MCF 10A (cell line): Measurements from ENCODE around the gene PTPRU. TPM values are rescaled to one million over a fixed set of nuclear protein-coding genes. Genes with fewer than 3 reads are reported as not detected.

Source experiments
- BruUV-seq: library from RNA; stranded (reverse); fragments of 400-500 nt; replicated peaks from 2 replicates; lab custom pipeline; 2021; lab: Mats Ljungman, UMichigan
- CTCF ChIA-PET: fragments of 300-600 bp; sonication (Branson Sonifier 250); formaldehyde crosslinking; extraction: SDS; loops from one replicate; lab custom pipeline; 2021; ENCODE audit warnings: antibody characterized with exemption, inconsistent platforms; lab: Yijun Ruan, JAX
- POLR2A ChIA-PET: fragments of 300-600, 350-650 bp; sonication (Branson Sonifier 250); formaldehyde crosslinking; extraction: SDS; loops from one replicate; lab custom pipeline; 2020; ENCODE audit warnings: antibody characterized with exemption, inconsistent platforms; lab: Yijun Ruan, JAX
- DNase-seq: peaks from one replicate; pipeline ENCODE4 v3.0.0-alpha.2; 2018; ENCODE audit not compliant: unreplicated experiment
- H3K27ac Mint-ChIP-seq: one replicate; pipeline ENCODE4 v1.8.0; 2022; ENCODE audit warnings: mild to moderate bottlenecking, low read depth, mixed read lengths; ENCODE audit not compliant: unreplicated experiment
- H3K27me3 Mint-ChIP-seq: one replicate; pipeline ENCODE4 v1.8.0; 2022; ENCODE audit warnings: mixed read lengths; ENCODE audit not compliant: insufficient read depth, unreplicated experiment
- H3K36me3 Mint-ChIP-seq: one replicate; pipeline ENCODE4 v1.8.0; 2022; ENCODE audit warnings: mild to moderate bottlenecking, moderate library complexity, mixed read lengths; ENCODE audit not compliant: insufficient read depth, unreplicated experiment
- H3K4me1 Mint-ChIP-seq: one replicate; pipeline ENCODE4 v1.8.0; 2022; ENCODE audit warnings: mixed read lengths; ENCODE audit not compliant: insufficient read depth, unreplicated experiment
- H3K4me3 Mint-ChIP-seq: one replicate; pipeline ENCODE4 v1.8.0; 2022; ENCODE audit warnings: mild to moderate bottlenecking, moderate library complexity, mixed read lengths; ENCODE audit not compliant: unreplicated experiment
- H3K9me3 Mint-ChIP-seq: one replicate; pipeline ENCODE4 v1.8.0; 2022; ENCODE audit warnings: mixed read lengths; ENCODE audit not compliant: unreplicated experiment
- CTCF ChIP-seq: fragments of 200-600 bp; IDR thresholded peaks from one replicate; pipeline ENCODE4 v1.8.0; 2022; ENCODE audit warnings: antibody characterized with exemption, mild to moderate bottlenecking; ENCODE audit not compliant: unreplicated experiment
- intact Hi-C: fragments of 100-400 bp; cut with micrococcal nuclease; formaldehyde crosslinking; loops from 2 replicates; pipeline ENCODE4 v1.14.1; 2022
- total RNA-seq: library from RNA; stranded (reverse); gene quantifications from 2 replicates; pipeline ENCODE4 v1.2.3, GENCODE V29; 2022

PTPRU gene
- total RNA-seq, 1 experiment from 2014 or later: 24.1 TPM

DNA sequence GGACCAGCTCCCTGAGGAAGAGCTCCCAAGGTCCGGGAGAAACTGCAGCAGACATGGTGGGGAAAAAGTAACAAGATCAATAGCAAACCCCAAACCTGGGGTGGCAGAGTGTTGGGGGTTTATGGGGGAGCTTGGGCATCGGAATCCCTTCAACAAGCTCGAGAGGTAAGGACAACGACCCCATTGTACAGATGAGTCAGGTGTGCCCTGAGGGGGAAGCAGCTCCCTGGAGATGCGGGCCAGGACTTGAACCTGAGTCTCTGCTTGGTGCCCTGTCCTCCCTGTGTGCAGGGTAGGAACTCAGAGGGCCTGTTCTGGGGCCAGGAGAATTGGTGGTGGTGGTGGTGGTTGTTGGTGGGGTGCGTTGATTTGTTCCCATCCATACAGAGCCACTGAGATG is 125.4 kb downstream of the PTPRU start:
- ChIA-PET CTCF (interaction anchor here (1.3 kb wide), 1 partner anchor 21 kb away, joined by 4 read pairs; no protein-coding TSS in a partner anchor), POLR2A (no interaction called here)
- intact Hi-C loops: no loop called here
- no peak overlapping the region for H3K27ac Mint-ChIP-seq
- peaks cover 11% of the 10 kb centered on the region for H3K36me3 Mint-ChIP-seq
- no peaks in the 10 kb centered on the region for H3K9me3 Mint-ChIP-seq
- no peak for DNase-seq
- H3K4me1 Mint-ChIP-seq: no peaks in the 10 kb centered on the region
- no peak for TF ChIP-seq CTCF
- no TSS peak for BruUV-seq
- H3K4me3 Mint-ChIP-seq: no peak overlapping the region
- H3K27me3 Mint-ChIP-seq: peaks cover 31% of the 10 kb centered on the region

GRCh38 chr1:29362116-29362515 is 125.8 kb downstream of the PTPRU start:
- H3K27ac Mint-ChIP-seq: no peak overlapping the region
- ChIA-PET POLR2A (no interaction called here), CTCF (no interaction called here)

DNA sequence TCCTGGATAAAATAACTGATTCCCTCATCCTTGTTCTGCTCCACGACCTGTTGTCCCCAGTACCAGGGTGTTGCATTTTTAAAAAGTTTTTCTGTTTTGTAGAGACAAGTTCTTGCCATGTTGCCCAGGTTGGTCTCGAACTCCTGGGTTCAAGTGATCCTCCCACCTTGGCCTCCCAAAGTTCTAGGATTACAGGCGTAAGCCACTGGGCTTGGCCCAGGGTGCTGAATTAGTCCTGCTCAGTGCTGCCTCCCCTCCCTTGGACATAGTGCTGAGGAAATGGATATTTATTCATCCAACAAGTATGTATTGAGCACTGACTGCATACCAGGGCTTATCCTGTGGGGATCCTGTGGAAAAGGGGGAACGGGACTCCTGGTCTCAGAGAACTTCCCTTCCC is 126.4 kb downstream of the PTPRU start:
- no peaks in the 10 kb centered on the region for H3K4me1 Mint-ChIP-seq
- intact Hi-C loops: no loop called here
- CTCF ChIA-PET: no interaction called here
- peaks cover 33% of the 10 kb centered on the region for H3K27me3 Mint-ChIP-seq
- BruUV-seq: no TSS peak
- H3K27ac Mint-ChIP-seq: no peak overlapping the region
- no peak for DNase-seq
- POLR2A ChIA-PET: no interaction called here
- no peak for TF ChIP-seq CTCF
- no peak overlapping the region for H3K4me3 Mint-ChIP-seq
- peaks cover 11% of the 10 kb centered on the region for H3K36me3 Mint-ChIP-seq
- no peaks in the 10 kb centered on the region for H3K9me3 Mint-ChIP-seq

More at GRCh38 chr1:29362116-29362515, 125.8 kb downstream of the PTPRU start:
- Mint-ChIP-seq H3K4me1 (no peaks in the 10 kb centered on the region), H3K36me3 (peaks cover 11% of the 10 kb centered on the region), H3K9me3 (no peaks in the 10 kb centered on the region), H3K27me3 (peaks cover 31% of the 10 kb centered on the region), H3K4me3 (no peak overlapping the region)
- BruUV-seq: no TSS peak
- intact Hi-C loops: no loop called here
- DNase-seq: no peak
- no peak for TF ChIP-seq CTCF

- peaks cover 41% of the 10 kb centered on the region for H3K27me3 Mint-ChIP-seq
- intact Hi-C loops: no loop called here
- H3K9me3 Mint-ChIP-seq: no peaks in the 10 kb centered on the region
- BruUV-seq: no TSS peak
- no peaks in the 10 kb centered on the region for H3K4me1 Mint-ChIP-seq
- no peak overlapping the region for H3K27ac Mint-ChIP-seq
- POLR2A ChIA-PET: interaction anchor here (0.6 kb wide), 1 partner anchor 1436 kb away, joined by 3 read pairs; no protein-coding TSS in a partner anchor
- peaks cover 11% of the 10 kb centered on the region for H3K36me3 Mint-ChIP-seq
- no peak for DNase-seq
- no peak for TF ChIP-seq CTCF
- CTCF ChIA-PET: no interaction called here
- H3K4me3 Mint-ChIP-seq: no peak overlapping the region
Observed at GRCh38 chr1:29363536-29363935, 127.2 kb downstream of the PTPRU start.
